ENCODE measurements around the gene PALD1.

DNA sequence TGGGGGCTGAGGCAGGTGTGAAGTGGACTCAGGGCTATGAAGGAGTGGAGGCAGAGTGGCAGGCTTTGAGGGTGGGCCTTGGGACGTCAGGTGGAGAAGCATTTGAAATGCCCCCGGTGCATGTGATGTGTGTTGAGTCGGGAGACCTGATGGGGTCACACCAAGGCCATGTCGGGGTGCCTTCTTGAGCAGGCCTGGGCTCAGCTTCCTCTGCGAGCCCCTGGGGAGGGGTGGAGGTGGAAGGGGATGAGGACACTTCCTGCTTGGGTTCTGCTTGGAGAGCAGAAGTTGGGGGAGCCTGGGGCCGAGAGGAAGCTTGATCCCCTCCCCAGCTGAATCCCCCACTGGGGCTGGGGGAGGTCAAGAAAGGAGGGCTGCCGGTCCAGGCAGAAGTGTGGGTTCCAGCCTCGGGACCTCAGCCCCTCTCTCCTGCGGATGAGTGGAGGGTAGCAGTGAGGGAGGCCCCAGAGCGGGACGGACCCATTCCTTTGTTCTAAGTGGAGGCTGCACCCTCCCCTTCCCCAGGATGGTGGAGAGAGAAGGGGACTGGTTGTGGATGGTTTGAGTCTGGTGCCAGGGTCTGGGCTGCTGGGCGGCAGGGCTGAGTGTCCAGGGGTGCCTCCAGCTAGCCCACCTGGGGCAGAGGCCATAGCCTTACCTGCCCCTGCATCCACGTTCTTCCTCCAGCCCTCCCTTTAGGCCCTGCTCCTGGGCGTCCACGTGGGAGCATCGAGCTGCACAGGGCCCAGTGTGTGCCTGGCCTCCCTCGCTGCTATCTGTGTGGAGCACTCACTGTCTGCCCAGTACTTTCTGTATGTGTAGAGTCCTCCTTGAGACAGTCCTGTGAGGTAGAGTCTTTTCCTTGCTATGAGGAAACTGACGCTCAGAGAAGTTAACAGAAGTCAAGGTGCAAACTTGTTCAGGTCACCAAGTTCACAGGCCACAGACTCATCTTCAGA lies 87.3 kb downstream of the PALD1 start:
- TF ChIP-seq, protein P1, sequence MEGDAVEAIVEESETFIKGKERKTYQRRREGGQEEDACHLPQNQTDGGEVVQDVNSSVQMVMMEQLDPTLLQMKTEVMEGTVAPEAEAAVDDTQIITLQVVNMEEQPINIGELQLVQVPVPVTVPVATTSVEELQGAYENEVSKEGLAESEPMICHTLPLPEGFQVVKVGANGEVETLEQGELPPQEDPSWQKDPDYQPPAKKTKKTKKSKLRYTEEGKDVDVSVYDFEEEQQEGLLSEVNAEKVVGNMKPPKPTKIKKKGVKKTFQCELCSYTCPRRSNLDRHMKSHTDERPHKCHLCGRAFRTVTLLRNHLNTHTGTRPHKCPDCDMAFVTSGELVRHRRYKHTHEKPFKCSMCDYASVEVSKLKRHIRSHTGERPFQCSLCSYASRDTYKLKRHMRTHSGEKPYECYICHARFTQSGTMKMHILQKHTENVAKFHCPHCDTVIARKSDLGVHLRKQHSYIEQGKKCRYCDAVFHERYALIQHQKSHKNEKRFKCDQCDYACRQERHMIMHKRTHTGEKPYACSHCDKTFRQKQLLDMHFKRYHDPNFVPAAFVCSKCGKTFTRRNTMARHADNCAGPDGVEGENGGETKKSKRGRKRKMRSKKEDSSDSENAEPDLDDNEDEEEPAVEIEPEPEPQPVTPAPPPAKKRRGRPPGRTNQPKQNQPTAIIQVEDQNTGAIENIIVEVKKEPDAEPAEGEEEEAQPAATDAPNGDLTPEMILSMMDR (IDR thresholded peaks at IDR 0.05; ENCODE audit: insufficient read depth, low read length, poor library complexity, severe bottlenecking), result no peak
- no peak for TF ChIP-seq EZH2phosphoT487 (conservative IDR thresholded peaks at IDR 0.05; ENCODE audit: low read length)

All from SU-DHL-6 (cell line).